Right renal cortex interstitium (tissue), 3 donors: ENCODE measurements around the gene KIF1A. TPM values are rescaled to one million over a fixed set of nuclear protein-coding genes. Genes with fewer than 3 reads are reported as not detected.
"Not testable (repeated sequence)": the region's sequence is repeated elsewhere in the genome, so short reads cannot be mapped to it uniquely, and the experiment has no call there.

Source experiments
- DNase-seq, 3 donors: peaks; one replicate each; pipeline ENCODE4 v3.0.0-alpha.2; 2013; ENCODE audit warnings: low read depth in 3 of 3, low spot score in 2 of 3
- polyA plus RNA-seq, 3 donors: library from polyadenylated mRNA; unstranded; fragments of 120-200 nt; gene quantifications; one replicate each; pipeline ENCODE4 v1.2.1, GENCODE V29; 2013; ENCODE audit not compliant: insufficient read length in 3 of 3

The KIF1A gene
- polyA plus RNA-seq, 3 donors: 7.1 to 9.5 (median 9.0) TPM

GRCh38 chr2:240707043-240707756 lies 112.8 kb downstream of the KIF1A start:
- no peak for DNase-seq

- no peak for DNase-seq
Observed at GRCh38 chr2:240705204-240705791, 114.7 kb downstream of the KIF1A start.

GRCh38 chr2:240704651-240705050 lies 115.4 kb downstream of the KIF1A start:
- no peak for DNase-seq

GRCh38 chr2:240703417-240704341 lies 116.3 kb downstream of the KIF1A start:
- no peak for DNase-seq

GRCh38 chr2:240702640-240703011 lies 117.4 kb downstream of the KIF1A start:
- DNase-seq: no peak

- no peak for DNase-seq
Observed at GRCh38 chr2:240701736-240702639, 118.0 kb downstream of the KIF1A start.

GRCh38 chr2:240701091-240701735 lies 118.8 kb downstream of the KIF1A start:
- no peak for DNase-seq

- not testable (repeated sequence) for DNase-seq
Observed at GRCh38 chr2:240700616-240701015, 119.4 kb downstream of the KIF1A start.

GRCh38 chr2:240699835-240700234 lies 120.2 kb downstream of the KIF1A start:
- not testable (repeated sequence) for DNase-seq

GRCh38 chr2:240698852-240699561 lies 121.0 kb downstream of the KIF1A start:
- not testable (repeated sequence) for DNase-seq

- not testable (repeated sequence) for DNase-seq
Observed at GRCh38 chr2:240696469-240696868, 123.5 kb downstream of the KIF1A start.

GRCh38 chr2:240695593-240695992 lies 124.4 kb downstream of the KIF1A start:
- not testable (repeated sequence) for DNase-seq

GRCh38 chr2:240694304-240694703 lies 125.7 kb downstream of the KIF1A start:
- not testable (repeated sequence) for DNase-seq

GRCh38 chr2:240692583-240693561 lies 127.1 kb downstream of the KIF1A start:
- DNase-seq: not testable (repeated sequence)

GRCh38 chr2:240691631-240692420 lies 128.2 kb downstream of the KIF1A start, which contains the start of gene AQP12A:
Gene AQP12A, plus strand, starts transcription at chr2:240691866. Its CDS starts 48 bp downstream, at chr2:240691914.
- DNase-seq: not testable (repeated sequence)

GRCh38 chr2:240691075-240691427 lies 129.0 kb downstream of the KIF1A start:
- DNase-seq: not testable (repeated sequence)
